Type B pancreatic cell (in vitro differentiated cells): ENCODE results near the gene FPR3. TPM values are rescaled to one million over a fixed set of nuclear protein-coding genes. Genes with fewer than 3 reads are reported as not detected.

Source experiments
- DNase-seq: peaks from one replicate; pipeline ENCODE4 v3.0.0; 2021; ENCODE audit warnings: mixed read lengths; ENCODE audit not compliant: unreplicated experiment; ENCODE audit errors: extremely low spot score
- H3K27ac Mint-ChIP-seq: 2 replicates; pipeline ENCODE4 v1.8.0; 2021; ENCODE audit warnings: mild to moderate bottlenecking, mixed read lengths
- H3K27me3 Mint-ChIP-seq: 2 replicates; pipeline ENCODE4 v1.8.0; 2021; ENCODE audit warnings: mixed read lengths
- H3K36me3 Mint-ChIP-seq: 2 replicates; pipeline ENCODE4 v1.8.0; 2021; ENCODE audit warnings: mixed read lengths
- H3K4me1 Mint-ChIP-seq: one replicate; pipeline ENCODE4 v1.8.0; 2021; ENCODE audit warnings: mixed read lengths; ENCODE audit not compliant: unreplicated experiment
- H3K4me3 Mint-ChIP-seq: 2 replicates; pipeline ENCODE4 v1.8.0; 2021; ENCODE audit warnings: mild to moderate bottlenecking, mixed read lengths
- H3K9me3 Mint-ChIP-seq: 2 replicates; pipeline ENCODE4 v1.8.0; 2021; ENCODE audit warnings: mixed read lengths
- total RNA-seq: library from RNA; stranded (reverse); gene quantifications from 2 replicates; pipeline ENCODE4 v1.2.1, GENCODE V29; 2021; ENCODE audit warnings: low replicate concordance
- TF ChIP-seq, protein P1 (sequence below): fragments of 200-600 bp; sonication (generic); conservative IDR thresholded peaks from 2 replicates; pipeline ENCODE4 v1.5.0; 2021; ENCODE audit warnings: antibody characterized with exemption, mild to moderate bottlenecking

The FPR3 gene
- total RNA-seq, 1 donor from 2014 or later, result not detected

DNA sequence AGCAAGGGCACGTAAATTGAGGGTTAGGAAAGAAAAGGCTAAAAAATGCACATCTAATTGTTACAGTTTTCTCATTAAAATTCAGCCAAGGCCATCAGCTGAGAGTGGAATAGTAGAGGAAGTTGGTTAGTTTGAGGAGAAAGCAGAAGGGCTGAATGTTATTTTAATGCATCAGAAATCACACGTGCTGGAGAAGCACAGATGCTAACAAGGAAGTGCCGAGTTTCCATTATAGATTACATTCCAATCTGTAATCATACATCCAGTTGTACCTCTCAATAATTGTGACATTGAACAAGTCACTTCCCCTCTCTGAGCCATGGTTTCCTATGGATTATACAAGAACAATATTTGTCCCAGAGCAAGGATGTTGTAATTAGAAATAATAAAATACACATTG is 25.1 kb downstream of the FPR3 start:
- H3K4me3 Mint-ChIP-seq, result no peak overlapping the region
- no peaks in the 10 kb centered on the region for H3K27me3 Mint-ChIP-seq
- no peak overlapping the region for H3K27ac Mint-ChIP-seq
- DNase-seq, result no peak
- TF ChIP-seq, protein P1, sequence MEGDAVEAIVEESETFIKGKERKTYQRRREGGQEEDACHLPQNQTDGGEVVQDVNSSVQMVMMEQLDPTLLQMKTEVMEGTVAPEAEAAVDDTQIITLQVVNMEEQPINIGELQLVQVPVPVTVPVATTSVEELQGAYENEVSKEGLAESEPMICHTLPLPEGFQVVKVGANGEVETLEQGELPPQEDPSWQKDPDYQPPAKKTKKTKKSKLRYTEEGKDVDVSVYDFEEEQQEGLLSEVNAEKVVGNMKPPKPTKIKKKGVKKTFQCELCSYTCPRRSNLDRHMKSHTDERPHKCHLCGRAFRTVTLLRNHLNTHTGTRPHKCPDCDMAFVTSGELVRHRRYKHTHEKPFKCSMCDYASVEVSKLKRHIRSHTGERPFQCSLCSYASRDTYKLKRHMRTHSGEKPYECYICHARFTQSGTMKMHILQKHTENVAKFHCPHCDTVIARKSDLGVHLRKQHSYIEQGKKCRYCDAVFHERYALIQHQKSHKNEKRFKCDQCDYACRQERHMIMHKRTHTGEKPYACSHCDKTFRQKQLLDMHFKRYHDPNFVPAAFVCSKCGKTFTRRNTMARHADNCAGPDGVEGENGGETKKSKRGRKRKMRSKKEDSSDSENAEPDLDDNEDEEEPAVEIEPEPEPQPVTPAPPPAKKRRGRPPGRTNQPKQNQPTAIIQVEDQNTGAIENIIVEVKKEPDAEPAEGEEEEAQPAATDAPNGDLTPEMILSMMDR, result no peak
- H3K36me3 Mint-ChIP-seq, result no peaks in the 10 kb centered on the region
- H3K9me3 Mint-ChIP-seq, result no peaks in the 10 kb centered on the region
- H3K4me1 Mint-ChIP-seq, result no peaks in the 10 kb centered on the region

DNA sequence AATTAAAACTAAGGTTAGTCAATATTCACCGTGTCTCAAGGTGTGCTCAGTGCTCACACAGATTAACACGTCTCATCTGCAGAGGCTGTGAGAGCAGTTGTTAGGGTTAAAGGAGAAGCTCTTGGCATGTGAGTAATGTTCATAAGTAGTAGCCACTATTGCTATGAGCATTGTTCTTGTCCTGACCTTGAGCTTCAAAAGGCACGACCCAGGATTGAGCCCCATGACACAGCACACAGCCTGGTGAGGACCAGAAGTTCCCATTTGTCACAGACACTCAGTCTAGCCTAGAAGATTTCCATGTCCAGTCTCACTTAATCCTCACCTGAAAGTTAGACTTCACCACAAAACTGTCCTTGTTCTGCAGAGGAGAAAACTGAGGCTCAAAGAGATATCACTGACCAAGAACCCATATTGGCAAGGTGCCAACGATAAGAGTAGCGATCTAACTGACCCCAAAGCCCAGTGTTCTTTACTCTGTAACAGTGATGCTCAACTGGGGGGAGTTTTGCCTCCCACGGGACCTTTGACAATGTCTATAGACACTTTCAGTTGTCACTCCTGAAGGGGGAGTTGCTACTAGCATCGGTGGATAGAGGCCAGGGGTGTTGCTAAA is 26.0 kb downstream of the FPR3 start:
- Mint-ChIP-seq H3K27ac (no peak overlapping the region), H3K27me3 (no peaks in the 10 kb centered on the region), H3K9me3 (no peaks in the 10 kb centered on the region), H3K36me3 (no peaks in the 10 kb centered on the region), H3K4me1 (no peaks in the 10 kb centered on the region), H3K4me3 (no peak overlapping the region)
- TF ChIP-seq, protein P1, result no peak
- DNase-seq, result no peak

GRCh38 chr19:51821456-51821855 is 26.5 kb downstream of the FPR3 start:
- no peak overlapping the region for H3K27ac Mint-ChIP-seq
- no peak for DNase-seq
- H3K36me3 Mint-ChIP-seq, result no peaks in the 10 kb centered on the region
- H3K9me3 Mint-ChIP-seq, result no peaks in the 10 kb centered on the region
- H3K4me1 Mint-ChIP-seq, result no peaks in the 10 kb centered on the region
- TF ChIP-seq, protein P1, result no peak
- H3K4me3 Mint-ChIP-seq, result no peak overlapping the region
- H3K27me3 Mint-ChIP-seq, result no peaks in the 10 kb centered on the region

GRCh38 chr19:51821921-51822320 is 27.0 kb downstream of the FPR3 start:
- TF ChIP-seq, protein P1, result no peak
- no peak for DNase-seq
- Mint-ChIP-seq H3K9me3 (no peaks in the 10 kb centered on the region), H3K36me3 (no peaks in the 10 kb centered on the region), H3K4me1 (no peaks in the 10 kb centered on the region), H3K27me3 (no peaks in the 10 kb centered on the region), H3K27ac (no peak overlapping the region), H3K4me3 (no peak overlapping the region)

DNA sequence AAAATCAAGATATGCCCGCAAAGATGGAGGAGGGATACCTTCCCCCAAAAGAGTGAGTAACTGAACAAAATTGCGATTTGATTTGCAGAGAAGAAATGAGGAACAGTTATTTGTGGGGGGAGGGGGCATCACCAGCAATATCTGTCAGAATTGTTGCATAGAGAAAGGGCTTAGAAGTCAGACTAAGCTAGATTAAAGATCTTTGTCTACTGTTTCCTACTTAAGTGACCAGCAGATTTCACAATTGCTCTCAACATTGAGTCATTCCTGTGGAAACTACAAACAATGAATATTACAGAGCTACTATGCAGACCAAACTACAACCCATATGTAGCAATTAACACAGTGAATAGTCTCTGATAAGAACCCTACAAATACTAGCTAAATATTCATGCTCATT is 27.4 kb downstream of the FPR3 start:
- Mint-ChIP-seq H3K4me3 (no peak overlapping the region), H3K27me3 (no peaks in the 10 kb centered on the region), H3K27ac (no peak overlapping the region), H3K36me3 (no peaks in the 10 kb centered on the region), H3K9me3 (no peaks in the 10 kb centered on the region), H3K4me1 (no peaks in the 10 kb centered on the region)
- DNase-seq, result no peak
- TF ChIP-seq, protein P1, result no peak

- H3K9me3 Mint-ChIP-seq, result peaks cover 4% of the 10 kb centered on the region
- no peaks in the 10 kb centered on the region for H3K36me3 Mint-ChIP-seq
- no peaks in the 10 kb centered on the region for H3K4me1 Mint-ChIP-seq
Observed at GRCh38 chr19:51822946-51823345, 28.0 kb downstream of the FPR3 start.

More at GRCh38 chr19:51822946-51823345, 28.0 kb downstream of the FPR3 start:
- TF ChIP-seq, protein P1, result no peak
- DNase-seq, result no peak
- Mint-ChIP-seq H3K27me3 (no peaks in the 10 kb centered on the region), H3K4me3 (no peak overlapping the region), H3K27ac (no peak overlapping the region)
